MM.1S (cell line): Measurements from ENCODE around the gene TRPM8.

Source experiments
- DNase-seq: peaks from one replicate; pipeline ENCODE4 v3.0.0-alpha.2; 2015
- H2AFZ ChIP-seq: fragments of 300-600 bp; sonication (generic); 2 replicates; pipeline ENCODE4 v1.6.0; 2016; ENCODE audit warnings: antibody characterized with exemption, low read length
- H3F3A ChIP-seq: fragments of 300-600 bp; sonication (generic); 2 replicates; pipeline ENCODE4 v1.6.1; 2016; ENCODE audit warnings: mild to moderate bottlenecking, antibody characterized with exemption, low read length, moderate library complexity, mixed read lengths; ENCODE audit not compliant: insufficient read depth
- H3K27ac ChIP-seq: fragments of 300-600 bp; sonication (generic); 2 replicates; pipeline ENCODE4 v1.5.1; 2016; ENCODE audit warnings: mild to moderate bottlenecking, low read length
- H3K27me3 ChIP-seq: fragments of 300-600 bp; sonication (generic); replicated peaks from 2 replicates; pipeline ENCODE4 v1.6.0; 2016; ENCODE audit warnings: low read length; ENCODE audit not compliant: insufficient read depth
- H3K36me3 ChIP-seq: fragments of 300-600 bp; sonication (generic); replicated peaks from 2 replicates; pipeline ENCODE4 v1.6.1; 2016; ENCODE audit warnings: mild to moderate bottlenecking, low read length, mixed read lengths; ENCODE audit not compliant: insufficient read depth
- H3K4me1 ChIP-seq: fragments of 300-600 bp; sonication (generic); 2 replicates; pipeline ENCODE4 v1.6.1; 2016; ENCODE audit warnings: low read length, mixed read lengths
- H3K4me2 ChIP-seq: fragments of 300-600 bp; sonication (generic); 2 replicates; pipeline ENCODE4 v1.6.0; 2016; ENCODE audit warnings: low read depth, low read length
- H3K4me3 ChIP-seq: fragments of 300-600 bp; sonication (generic); 2 replicates; pipeline ENCODE4 v1.5.1; 2016; ENCODE audit warnings: low read length, mixed read lengths
- H3K79me2 ChIP-seq: fragments of 300-600 bp; sonication (generic); 2 replicates; pipeline ENCODE4 v1.6.1; 2016; ENCODE audit warnings: mixed run types, low read length, mixed read lengths
- H3K9ac ChIP-seq: fragments of 300-600 bp; sonication (generic); 2 replicates; pipeline ENCODE4 v1.6.1; 2016; ENCODE audit warnings: low read length, mixed read lengths
- H3K9me2 ChIP-seq: fragments of 300-600 bp; sonication (generic); replicated peaks from 2 replicates; pipeline ENCODE4 v1.6.1; 2016; ENCODE audit warnings: mild to moderate bottlenecking, low read length, mixed read lengths; ENCODE audit not compliant: insufficient read depth
- H3K9me3 ChIP-seq: fragments of 300-600 bp; sonication (generic); replicated peaks from 2 replicates; pipeline ENCODE4 v1.6.1; 2016; ENCODE audit warnings: mild to moderate bottlenecking, low read length, mixed read lengths; ENCODE audit not compliant: insufficient read depth
- H4K20me1 ChIP-seq: fragments of 300-600 bp; sonication (generic); 2 replicates; pipeline ENCODE4 v1.6.1; 2016; ENCODE audit warnings: mild to moderate bottlenecking, low read length, moderate library complexity, mixed read lengths; ENCODE audit not compliant: insufficient read depth
- EZH2 ChIP-seq: fragments of 300-600 bp; sonication (generic); optimal IDR thresholded peaks from 2 replicates; pipeline ENCODE3; 2017; ENCODE audit warnings: low read depth, mild to moderate bottlenecking, antibody characterized with exemption, low read length, mixed read lengths
- EZH2phosphoT487 ChIP-seq: fragments of 300-600 bp; sonication (generic); IDR thresholded peaks from 2 replicates; pipeline ENCODE4 v1.6.1; 2018; ENCODE audit warnings: antibody characterized with exemption, low read length
- TF ChIP-seq, protein P1 (sequence below): fragments of 300-600 bp; sonication (generic); IDR thresholded peaks from 2 replicates; pipeline ENCODE4 v1.5.1; 2016; ENCODE audit warnings: antibody characterized with exemption, low read length, mixed read lengths

The TRPM8 gene

DNA sequence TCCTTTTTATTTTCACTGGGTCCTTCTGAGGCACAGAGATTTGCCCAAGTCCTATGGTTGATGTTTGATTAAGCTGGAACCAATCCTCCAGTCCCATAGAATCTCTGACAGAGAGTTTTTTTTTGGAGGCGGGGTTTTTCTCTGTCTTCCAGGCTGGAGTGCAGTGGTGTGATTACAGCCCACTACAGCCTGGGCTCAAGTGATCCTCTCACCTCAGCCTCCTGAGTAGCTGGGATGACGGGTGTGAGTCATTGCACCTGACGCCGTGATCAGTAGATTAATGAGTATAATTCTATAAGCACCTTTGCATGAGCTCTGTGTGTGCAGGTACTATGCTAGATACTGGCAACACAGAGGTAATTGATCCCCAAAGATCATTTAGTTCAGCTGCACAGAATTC is 15.3 kb upstream of the TRPM8 start:
- H3K9ac ChIP-seq = no peak overlapping the region
- no peak overlapping the region for H3K4me2 ChIP-seq
- no peaks in the 10 kb centered on the region for H3K4me1 ChIP-seq
- no peaks in the 10 kb centered on the region for H4K20me1 ChIP-seq
- no peaks in the 10 kb centered on the region for H3K79me2 ChIP-seq
- H3K4me3 ChIP-seq = no peak overlapping the region
- no peaks in the 10 kb centered on the region for H3K27me3 ChIP-seq
- no peak for TF ChIP-seq EZH2phosphoT487
- no peak for TF ChIP-seq EZH2
- TF ChIP-seq, protein P1, sequence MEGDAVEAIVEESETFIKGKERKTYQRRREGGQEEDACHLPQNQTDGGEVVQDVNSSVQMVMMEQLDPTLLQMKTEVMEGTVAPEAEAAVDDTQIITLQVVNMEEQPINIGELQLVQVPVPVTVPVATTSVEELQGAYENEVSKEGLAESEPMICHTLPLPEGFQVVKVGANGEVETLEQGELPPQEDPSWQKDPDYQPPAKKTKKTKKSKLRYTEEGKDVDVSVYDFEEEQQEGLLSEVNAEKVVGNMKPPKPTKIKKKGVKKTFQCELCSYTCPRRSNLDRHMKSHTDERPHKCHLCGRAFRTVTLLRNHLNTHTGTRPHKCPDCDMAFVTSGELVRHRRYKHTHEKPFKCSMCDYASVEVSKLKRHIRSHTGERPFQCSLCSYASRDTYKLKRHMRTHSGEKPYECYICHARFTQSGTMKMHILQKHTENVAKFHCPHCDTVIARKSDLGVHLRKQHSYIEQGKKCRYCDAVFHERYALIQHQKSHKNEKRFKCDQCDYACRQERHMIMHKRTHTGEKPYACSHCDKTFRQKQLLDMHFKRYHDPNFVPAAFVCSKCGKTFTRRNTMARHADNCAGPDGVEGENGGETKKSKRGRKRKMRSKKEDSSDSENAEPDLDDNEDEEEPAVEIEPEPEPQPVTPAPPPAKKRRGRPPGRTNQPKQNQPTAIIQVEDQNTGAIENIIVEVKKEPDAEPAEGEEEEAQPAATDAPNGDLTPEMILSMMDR = no peak
- no peaks in the 10 kb centered on the region for H3F3A ChIP-seq
- no peaks in the 10 kb centered on the region for H3K9me2 ChIP-seq
- no peak overlapping the region for H3K27ac ChIP-seq
- no peak overlapping the region for H2AFZ ChIP-seq
- DNase-seq = no peak
- no peaks in the 10 kb centered on the region for H3K36me3 ChIP-seq
- H3K9me3 ChIP-seq = no peaks in the 10 kb centered on the region

- no peak for TF ChIP-seq EZH2
- Histone ChIP-seq H3K36me3 (no peaks in the 10 kb centered on the region), H3K9me3 (no peaks in the 10 kb centered on the region), H3K4me3 (no peak overlapping the region), H3K9me2 (no peaks in the 10 kb centered on the region), H3K4me1 (no peaks in the 10 kb centered on the region), H3K9ac (no peak overlapping the region), H3K79me2 (no peaks in the 10 kb centered on the region), H4K20me1 (no peaks in the 10 kb centered on the region), H3K27ac (no peak overlapping the region), H3K4me2 (no peak overlapping the region), H3F3A (no peaks in the 10 kb centered on the region), H2AFZ (no peak overlapping the region), H3K27me3 (no peaks in the 10 kb centered on the region)
- DNase-seq = no peak
Observed at GRCh38 chr2:233905945-233906344, 11.2 kb upstream of the TRPM8 start.

- Histone ChIP-seq H3K4me1 (no peaks in the 10 kb centered on the region), H3K9me3 (no peaks in the 10 kb centered on the region), H3K27ac (no peak overlapping the region), H3K79me2 (no peaks in the 10 kb centered on the region), H3K9me2 (no peaks in the 10 kb centered on the region), H3F3A (no peaks in the 10 kb centered on the region), H3K4me2 (no peak overlapping the region), H2AFZ (no peak overlapping the region), H3K27me3 (no peaks in the 10 kb centered on the region), H3K36me3 (no peaks in the 10 kb centered on the region), H3K4me3 (no peak overlapping the region), H4K20me1 (no peaks in the 10 kb centered on the region), H3K9ac (no peak overlapping the region)
- TF ChIP-seq, protein P1 = no peak
- TF ChIP-seq EZH2phosphoT487 (no peak), EZH2 (no peak)
- DNase-seq = no peak
Observed at GRCh38 chr2:233907627-233908026, 9.5 kb upstream of the TRPM8 start.

DNA sequence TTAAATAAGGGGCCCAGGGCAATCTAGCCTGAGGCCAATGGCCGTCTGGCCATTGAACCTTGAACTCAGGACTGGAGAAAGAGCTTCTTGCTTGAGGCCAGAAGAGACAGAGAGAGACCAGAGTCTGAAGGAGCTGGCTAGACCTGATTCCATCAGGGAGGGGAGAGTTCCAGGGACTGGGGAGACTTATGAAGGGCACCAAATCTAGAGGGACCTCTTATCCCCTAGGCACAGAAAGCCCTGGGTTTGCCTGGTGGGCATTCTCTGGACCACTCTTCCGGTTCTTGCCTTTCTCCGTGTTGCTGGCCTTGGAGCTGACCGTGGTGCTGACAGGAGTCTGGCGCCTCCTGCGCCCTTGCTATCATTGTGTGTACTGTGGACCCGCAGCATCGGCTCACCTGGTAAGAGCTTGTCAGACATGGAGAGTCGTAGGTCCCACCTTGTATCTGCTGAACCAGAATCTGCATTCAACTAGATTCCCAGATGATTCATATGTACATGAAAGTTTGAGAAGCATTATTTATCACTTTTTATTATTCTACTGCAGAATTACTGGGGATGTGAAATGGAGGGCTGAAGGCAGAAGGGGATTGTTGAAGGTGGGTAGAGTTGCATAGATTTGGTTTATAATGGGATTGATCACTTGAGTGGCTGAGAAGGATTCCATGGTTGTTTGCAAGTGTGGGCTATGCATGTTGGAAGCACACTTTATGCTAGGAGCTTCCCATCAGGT is 4.3 kb upstream of the TRPM8 start:
- no peaks in the 10 kb centered on the region for H3K36me3 ChIP-seq
- H3K4me2 ChIP-seq = no peak overlapping the region
- H3K9ac ChIP-seq = no peak overlapping the region
- H3K4me1 ChIP-seq = no peaks in the 10 kb centered on the region
- H3K79me2 ChIP-seq = no peaks in the 10 kb centered on the region
- no peak for TF ChIP-seq EZH2phosphoT487
- TF ChIP-seq, protein P1 = no peak
- TF ChIP-seq EZH2 = no peak
- H3K27ac ChIP-seq = no peak overlapping the region
- H3K9me2 ChIP-seq = no peaks in the 10 kb centered on the region
- H2AFZ ChIP-seq = no peak overlapping the region
- H3K9me3 ChIP-seq = no peaks in the 10 kb centered on the region
- no peak overlapping the region for H3K4me3 ChIP-seq
- no peaks in the 10 kb centered on the region for H4K20me1 ChIP-seq
- H3K27me3 ChIP-seq = no peaks in the 10 kb centered on the region
- no peak for DNase-seq
- H3F3A ChIP-seq = no peaks in the 10 kb centered on the region
